ENCODE results near the gene SYVN1. TPM values are rescaled to one million over a fixed set of nuclear protein-coding genes. Genes with fewer than 3 reads are reported as not detected.

Gene SYVN1
- total RNA-seq, 4 donors from 2014 or later, result 20.4 to 39.3 (median 26.9) TPM

GRCh38 chr11:65130631-65131416, 3.5 kb downstream of the SYVN1 start:
- H3K4me3 ChIP-seq, result no peak overlapping the region
- H3K36me3 ChIP-seq, result peaks cover 60 to 73% (median 62%) of the 10 kb centered on the region in 3 donors
- 86 to 95% methylated on average over 5 to 8 of the region's 19 CpGs for WGBS, 2 donors
- no peaks in the 10 kb centered on the region for H3K9me3 ChIP-seq
- peaks cover 19 to 38% (median 23%) of the 10 kb centered on the region in 3 donors for H3K4me1 ChIP-seq
- intact Hi-C loops (cut with DNase I), result no loop called here
- H3K27me3 ChIP-seq, result no peaks in the 10 kb centered on the region
- DNase-seq, result no peak
- H3K27ac ChIP-seq, result no peak overlapping the region
- TF ChIP-seq CTCF (IDR thresholded peaks at IDR 0.05) (no peak), POLR2A (IDR thresholded peaks at IDR 0.05) (no peak)

- Histone ChIP-seq H3K27ac (no peak overlapping the region), H3K4me3 (no peak overlapping the region), H3K9me3 (no peaks in the 10 kb centered on the region), H3K4me1 (peaks cover 13 to 30% (median 17%) of the 10 kb centered on the region in 3 donors), H3K27me3 (no peaks in the 10 kb centered on the region), H3K36me3 (peaks cover 63 to 83% (median 72%) of the 10 kb centered on the region in 3 donors)
- WGBS, 2 donors, result 84 to 96% methylated on average over 3 to 10 of the region's 13 CpGs
- intact Hi-C loops (cut with DNase I), result loop anchor here (10.0 kb wide), 1 partner anchor 45 kb away; the partner anchor contains the start of gene SPDYC
- TF ChIP-seq POLR2A (IDR thresholded peaks at IDR 0.05) (no peak), CTCF (IDR thresholded peaks at IDR 0.05) (no peak)
- no peak for DNase-seq
Observed at GRCh38 chr11:65129649-65130441, 4.5 kb downstream of the SYVN1 start.

- intact Hi-C loops (cut with DNase I), result loop anchor here (10.0 kb wide), 1 partner anchor 46 kb away; the partner anchor contains the start of gene SPDYC
- Histone ChIP-seq H3K27me3 (no peaks in the 10 kb centered on the region), H3K4me1 (peaks cover 9 to 36% (median 16%) of the 10 kb centered on the region in 3 donors), H3K36me3 (peaks cover 63 to 94% (median 78%) of the 10 kb centered on the region in 3 donors), H3K4me3 (no peak overlapping the region), H3K9me3 (no peaks in the 10 kb centered on the region), H3K27ac (no peak overlapping the region)
- no peak for DNase-seq
- TF ChIP-seq POLR2A (IDR thresholded peaks at IDR 0.05) (no peak), CTCF (IDR thresholded peaks at IDR 0.05) (no peak)
- WGBS, 2 donors, result 62 to 69% methylated on average over 3 to 5 of the region's 15 CpGs
Observed at GRCh38 chr11:65128182-65129145, 5.9 kb downstream of the SYVN1 start.

- TF ChIP-seq POLR2A (IDR thresholded peaks at IDR 0.05) (no peak), CTCF (IDR thresholded peaks at IDR 0.05) (no peak)
- Histone ChIP-seq H3K36me3 (peaks cover 59 to 89% (median 78%) of the 10 kb centered on the region in 3 donors), H3K4me1 (peaks cover 7 to 36% (median 9%) of the 10 kb centered on the region in 3 donors), H3K9me3 (no peaks in the 10 kb centered on the region), H3K27me3 (no peaks in the 10 kb centered on the region), H3K4me3 (no peak overlapping the region), H3K27ac (no peak overlapping the region)
- intact Hi-C loops (cut with DNase I), result loop anchor here (10.0 kb wide), 1 partner anchor 47 kb away; the partner anchor contains the start of gene SPDYC
- WGBS, 2 donors, result 78 to 81% methylated on average over 4 to 5 of the region's 12 CpGs
- no peak for DNase-seq
Observed at GRCh38 chr11:65127473-65128181, 6.7 kb downstream of the SYVN1 start.

Measured in esophagus squamous epithelium (tissue), 5 donors.